ENCODE data around the gene MYH7B.

Gene MYH7B

GRCh38 chr20:34955231-34956040, at the start of gene MYH7B, which contains the start of gene GSS:
MYH7B (plus strand) TSS chr20:34955868; CDS start chr20:34978006, 22,138 bp downstream.
GSS (minus strand) TSS chr20:34955806; CDS start chr20:34951852, 3,954 bp downstream.
- TF ChIP-seq CTCF (IDR thresholded peaks at IDR 0.05): peak; percentile 46
- H3K9me3 ChIP-seq: no peaks in the 10 kb centered on the region
- H3K4me1 ChIP-seq (ENCODE audit: control insufficient read depth in 1 of 2, insufficient read depth in 1 of 2, low read depth in 1 of 2, low read length in 1 of 2): peaks cover 16 to 17% of the 10 kb centered on the region in 2 experiments
- H3K4me3 ChIP-seq (ENCODE audit: low read depth in 1 of 2, low read length in 1 of 2): peak within 1 kb of the TSS; percentile 73 to 84
- no peaks in the 10 kb centered on the region for H3K27me3 ChIP-seq
- peak within 1 kb of the TSS; percentile 85 for H3K27ac ChIP-seq
- no peaks in the 10 kb centered on the region for H3K36me3 ChIP-seq

GRCh38 chr20:34907616-34908469, 47.8 kb upstream of the MYH7B start:
- Histone ChIP-seq H3K4me1 (ENCODE audit: control insufficient read depth in 1 of 2, insufficient read depth in 1 of 2, low read depth in 1 of 2, low read length in 1 of 2) (peaks cover 0 to 6% of the 10 kb centered on the region in 2 experiments), H3K36me3 (no peaks in the 10 kb centered on the region), H3K4me3 (ENCODE audit: low read depth in 1 of 2, low read length in 1 of 2) (no peak overlapping the region), H3K27ac (no peak overlapping the region), H3K27me3 (no peaks in the 10 kb centered on the region), H3K9me3 (no peaks in the 10 kb centered on the region)
- TF ChIP-seq CTCF (IDR thresholded peaks at IDR 0.05): no peak

GRCh38 chr20:34915131-34915530, 40.5 kb upstream of the MYH7B start:
- peaks cover 33% of the 10 kb centered on the region for H3K36me3 ChIP-seq
- TF ChIP-seq CTCF (IDR thresholded peaks at IDR 0.05): no peak
- no peaks in the 10 kb centered on the region for H3K27me3 ChIP-seq
- no peaks in the 10 kb centered on the region for H3K4me1 ChIP-seq (ENCODE audit: control insufficient read depth in 1 of 2, insufficient read depth in 1 of 2, low read depth in 1 of 2, low read length in 1 of 2)
- H3K4me3 ChIP-seq (ENCODE audit: low read depth in 1 of 2, low read length in 1 of 2): no peak overlapping the region
- no peak overlapping the region for H3K27ac ChIP-seq
- H3K9me3 ChIP-seq: no peaks in the 10 kb centered on the region

GRCh38 chr20:34915749-34916455, 39.8 kb upstream of the MYH7B start:
- TF ChIP-seq CTCF (IDR thresholded peaks at IDR 0.05): no peak
- no peaks in the 10 kb centered on the region for H3K9me3 ChIP-seq
- no peaks in the 10 kb centered on the region for H3K4me1 ChIP-seq (ENCODE audit: control insufficient read depth in 1 of 2, insufficient read depth in 1 of 2, low read depth in 1 of 2, low read length in 1 of 2)
- no peak overlapping the region for H3K27ac ChIP-seq
- H3K27me3 ChIP-seq: no peaks in the 10 kb centered on the region
- no peak overlapping the region for H3K4me3 ChIP-seq (ENCODE audit: low read depth in 1 of 2, low read length in 1 of 2)
- peaks cover 41% of the 10 kb centered on the region for H3K36me3 ChIP-seq

GRCh38 chr20:34916774-34917354, 38.8 kb upstream of the MYH7B start:
- H3K4me3 ChIP-seq (ENCODE audit: low read depth in 1 of 2, low read length in 1 of 2): no peak overlapping the region
- H3K9me3 ChIP-seq: no peaks in the 10 kb centered on the region
- no peak overlapping the region for H3K27ac ChIP-seq
- no peak for TF ChIP-seq CTCF (IDR thresholded peaks at IDR 0.05)
- peaks cover 51% of the 10 kb centered on the region for H3K36me3 ChIP-seq
- no peaks in the 10 kb centered on the region for H3K27me3 ChIP-seq
- H3K4me1 ChIP-seq (ENCODE audit: control insufficient read depth in 1 of 2, insufficient read depth in 1 of 2, low read depth in 1 of 2, low read length in 1 of 2): no peaks in the 10 kb centered on the region

Measured in neutrophil (primary cell).